KOPT-K1 (cell line): ENCODE data around the gene TIMP3.

Source experiments
- H3K27ac ChIP-seq: fragments of 200-600 bp; sonication (generic); 2 replicates; pipeline ENCODE4 v1.5.1; 2016; ENCODE audit warnings: antibody characterized with exemption, mild to moderate bottlenecking, low read depth, low read length; ENCODE audit not compliant: poor library complexity, severe bottlenecking
- H3K36me3 ChIP-seq: fragments of 200-600 bp; sonication (generic); 2 replicates; pipeline ENCODE4 v1.5.1; 2017; ENCODE audit warnings: antibody characterized with exemption, mild to moderate bottlenecking, low read length, moderate library complexity; ENCODE audit not compliant: insufficient read depth
- H3K9me3 ChIP-seq: fragments of 200-600 bp; sonication (generic); 2 replicates; pipeline ENCODE4 v1.5.1; 2017; ENCODE audit warnings: antibody characterized with exemption, low read length, mild to moderate bottlenecking; ENCODE audit not compliant: insufficient read depth, poor library complexity, severe bottlenecking

Gene TIMP3

DNA sequence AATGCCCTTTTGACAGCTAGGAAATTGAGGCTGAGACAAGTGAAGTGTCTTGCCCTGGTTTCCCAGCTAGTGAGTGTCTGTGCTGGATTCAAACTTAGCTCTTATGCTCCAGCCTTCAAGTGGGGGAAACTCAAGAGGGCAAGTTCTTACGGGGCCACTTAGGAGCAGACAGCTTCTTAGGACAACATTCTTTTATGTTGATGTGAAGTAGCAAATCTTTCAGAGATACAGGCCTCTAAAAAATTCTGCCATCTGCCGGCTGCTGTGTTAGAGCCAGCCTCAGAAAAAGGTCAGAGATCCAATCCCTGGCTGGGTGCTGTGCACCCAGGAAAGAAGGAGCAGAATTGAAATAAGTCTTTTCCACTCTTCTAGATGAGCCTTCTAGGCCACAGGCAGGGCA is 26.6 kb downstream of the TIMP3 start:
- no peaks in the 10 kb centered on the region for H3K36me3 ChIP-seq
- H3K9me3 ChIP-seq = no peaks in the 10 kb centered on the region
- H3K27ac ChIP-seq = no peak overlapping the region

DNA sequence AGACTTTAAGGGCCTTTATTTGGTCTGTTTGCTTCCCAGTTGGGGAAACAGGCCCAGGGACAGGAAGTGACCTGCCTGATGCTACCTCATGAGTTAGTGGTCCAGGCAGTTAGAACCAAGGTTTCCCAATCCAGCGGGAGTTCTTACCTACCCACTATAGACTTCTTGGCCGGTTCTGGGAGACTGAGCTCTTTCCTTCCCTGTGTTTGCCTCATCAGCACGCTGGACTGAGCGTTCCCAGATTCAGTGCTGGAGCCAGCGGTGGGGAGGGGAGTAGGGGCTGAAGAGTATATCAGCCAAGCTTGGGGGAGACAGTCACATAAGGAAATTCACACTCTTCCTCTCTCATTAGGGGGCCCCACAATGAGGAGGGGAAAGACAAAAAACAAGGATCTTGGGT is 27.1 kb downstream of the TIMP3 start:
- H3K36me3 ChIP-seq = no peaks in the 10 kb centered on the region
- H3K9me3 ChIP-seq = no peaks in the 10 kb centered on the region
- no peak overlapping the region for H3K27ac ChIP-seq

DNA sequence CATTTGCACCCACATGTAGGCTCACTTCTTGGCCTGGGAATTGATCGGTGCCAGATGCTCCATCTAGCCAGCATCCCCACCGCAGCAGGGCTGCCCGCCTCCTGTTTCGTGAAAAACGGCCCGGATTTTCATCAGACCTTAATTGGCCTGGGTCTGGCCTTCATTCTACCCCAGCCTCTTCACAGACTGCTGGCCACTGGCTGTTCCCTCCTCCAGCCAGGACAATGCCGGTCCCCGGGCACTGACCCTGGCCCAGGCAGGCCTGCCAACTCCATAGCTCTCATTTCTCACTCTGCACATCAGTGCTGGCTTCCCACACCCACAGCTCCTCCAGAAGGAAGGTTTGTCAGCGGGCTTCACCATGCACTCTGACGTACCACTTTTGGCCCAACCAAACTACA is 27.9 kb downstream of the TIMP3 start:
- no peaks in the 10 kb centered on the region for H3K9me3 ChIP-seq
- no peaks in the 10 kb centered on the region for H3K36me3 ChIP-seq
- H3K27ac ChIP-seq = no peak overlapping the region

DNA sequence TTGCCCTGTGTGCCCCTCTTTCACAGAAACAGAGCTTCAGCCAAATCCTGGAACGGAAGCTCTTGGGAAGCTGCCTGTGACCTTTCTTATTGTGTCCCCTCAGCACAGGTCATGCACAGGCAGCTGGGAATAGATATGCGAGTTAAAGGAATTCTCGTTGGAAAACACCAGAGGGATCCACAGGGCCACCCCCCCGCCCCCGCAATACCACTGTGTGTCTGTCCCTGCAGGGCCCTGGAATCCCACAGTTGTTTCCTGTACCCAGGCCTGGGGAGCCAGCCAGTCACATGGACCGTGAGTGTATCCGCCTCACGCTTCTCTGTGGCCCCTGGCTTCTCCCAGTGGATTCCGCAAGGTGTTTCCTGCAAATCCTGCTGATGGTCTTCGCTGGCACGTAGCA is 29.0 kb downstream of the TIMP3 start:
- H3K36me3 ChIP-seq = no peaks in the 10 kb centered on the region
- H3K9me3 ChIP-seq = no peaks in the 10 kb centered on the region
- no peak overlapping the region for H3K27ac ChIP-seq

DNA sequence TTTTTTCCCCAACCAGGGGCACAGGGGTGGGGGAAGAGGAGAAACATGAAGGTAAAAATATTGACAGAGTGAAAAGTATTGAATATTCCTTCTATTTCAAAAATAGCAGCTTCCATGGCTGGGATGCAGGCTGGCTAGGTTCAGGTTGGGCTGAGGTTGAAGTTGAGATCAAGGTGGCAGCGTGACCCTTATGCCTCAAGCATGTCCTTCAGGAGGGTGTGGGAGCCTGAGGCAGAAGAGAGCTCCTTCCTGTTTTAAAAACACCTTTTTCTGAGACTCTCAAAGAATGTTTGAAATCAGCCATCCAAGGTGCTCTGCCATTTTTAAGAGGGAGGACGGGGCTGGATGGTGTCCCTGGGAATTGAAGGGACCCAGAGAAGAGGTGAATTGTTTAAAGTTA is 29.5 kb downstream of the TIMP3 start:
- H3K27ac ChIP-seq = no peak overlapping the region
- H3K36me3 ChIP-seq = no peaks in the 10 kb centered on the region
- H3K9me3 ChIP-seq = no peaks in the 10 kb centered on the region

DNA sequence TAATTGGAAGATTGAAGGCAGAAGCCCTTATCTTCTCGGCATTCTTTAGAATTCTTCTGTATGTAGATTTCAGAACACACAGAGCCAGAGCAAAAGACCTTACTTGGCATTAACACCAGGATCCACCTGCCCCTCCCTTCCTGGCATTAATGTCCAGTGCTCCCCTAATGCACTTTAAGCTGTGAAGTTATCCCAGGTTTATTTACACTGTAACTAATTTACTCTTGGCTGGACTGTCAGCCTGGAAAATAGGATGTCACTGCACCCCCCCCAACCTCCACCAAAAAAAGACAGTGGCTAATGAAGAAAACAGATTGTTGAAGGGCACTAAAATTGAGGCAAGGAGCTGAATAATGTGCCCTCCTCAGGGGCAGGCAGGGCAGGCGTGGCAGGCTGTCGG is 30.1 kb downstream of the TIMP3 start:
- Histone ChIP-seq H3K36me3 (no peaks in the 10 kb centered on the region), H3K9me3 (no peaks in the 10 kb centered on the region), H3K27ac (no peak overlapping the region)

DNA sequence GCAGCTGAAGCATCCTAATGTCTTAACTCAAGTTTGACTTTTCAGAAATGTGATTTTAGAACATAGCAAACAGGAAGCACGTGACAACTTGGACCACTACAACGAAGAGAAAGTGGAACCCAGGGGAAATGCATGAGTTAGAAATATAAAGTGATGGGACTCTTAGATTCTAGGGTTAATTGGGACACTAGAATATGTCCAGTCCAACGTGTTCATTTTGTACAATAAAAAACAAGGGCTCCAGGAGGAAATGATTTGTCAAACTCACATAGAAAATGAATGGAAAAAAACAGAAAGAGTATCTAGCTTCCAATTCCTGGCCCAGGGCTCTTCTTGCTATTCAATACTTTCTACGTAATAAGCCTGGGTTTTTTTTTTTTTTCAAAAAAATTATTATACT is 30.7 kb downstream of the TIMP3 start:
- Histone ChIP-seq H3K9me3 (no peaks in the 10 kb centered on the region), H3K27ac (no peak overlapping the region), H3K36me3 (no peaks in the 10 kb centered on the region)

DNA sequence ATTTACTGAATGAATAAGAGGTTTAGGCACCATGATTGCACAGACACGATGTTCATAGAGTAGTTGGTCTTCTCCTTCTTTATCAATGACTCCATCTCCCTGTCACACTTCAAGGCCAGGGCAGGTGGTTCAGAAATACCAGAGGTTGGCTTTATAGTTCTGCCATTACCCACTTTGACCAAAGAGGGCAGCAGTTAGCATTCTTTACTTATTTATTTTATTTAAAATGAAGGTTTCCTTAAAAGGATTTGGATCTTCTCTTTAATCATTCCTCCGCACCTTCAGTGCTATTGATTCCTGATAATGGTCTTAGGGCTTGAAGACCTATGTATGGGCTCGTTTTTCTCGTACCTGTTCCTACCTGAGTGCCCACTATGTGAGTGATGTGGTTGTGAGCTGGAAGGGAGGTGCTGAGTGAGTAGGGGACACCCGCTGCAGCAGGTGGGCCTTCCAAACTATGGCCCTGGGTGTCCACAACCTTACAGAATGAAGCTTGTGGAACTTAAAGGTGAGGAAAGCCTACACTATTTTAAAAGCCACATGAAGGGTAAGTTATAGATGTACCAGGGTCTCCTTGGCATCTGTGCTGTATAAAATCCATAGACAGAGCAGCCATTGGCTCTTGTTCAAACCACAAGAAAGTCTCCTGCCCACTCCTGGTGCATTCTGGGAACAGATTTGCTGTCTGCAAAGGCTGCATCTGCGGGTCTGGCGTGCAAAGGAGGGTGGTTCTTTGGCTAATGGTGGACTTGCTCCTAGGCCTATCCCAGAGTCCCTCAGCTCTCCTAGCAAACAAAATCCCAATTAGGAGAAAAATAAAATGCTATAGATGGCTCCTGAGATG is 35.0 kb downstream of the TIMP3 start:
- no peaks in the 10 kb centered on the region for H3K36me3 ChIP-seq
- no peak overlapping the region for H3K27ac ChIP-seq
- H3K9me3 ChIP-seq = no peaks in the 10 kb centered on the region

DNA sequence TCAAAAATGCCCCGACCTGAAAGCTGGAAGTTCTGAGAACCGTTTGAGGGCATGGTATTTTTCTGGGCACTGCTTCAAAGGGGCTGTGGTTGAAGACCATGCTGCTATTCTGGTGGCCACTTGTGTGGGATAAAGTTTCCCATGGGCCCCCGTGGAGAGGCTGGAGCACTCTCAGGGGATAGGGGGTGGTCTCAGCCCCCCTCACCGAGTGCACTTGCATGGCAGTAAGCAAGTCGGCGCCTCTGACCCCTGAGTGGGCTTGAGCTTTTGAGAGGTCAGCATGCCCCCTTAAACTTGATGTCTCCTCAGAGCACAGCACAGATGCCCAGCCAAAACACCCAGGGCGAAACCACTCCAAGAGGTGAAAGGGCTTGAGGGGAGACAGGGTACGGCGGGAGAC is 35.6 kb downstream of the TIMP3 start:
- Histone ChIP-seq H3K27ac (no peak overlapping the region), H3K9me3 (no peaks in the 10 kb centered on the region), H3K36me3 (no peaks in the 10 kb centered on the region)

DNA sequence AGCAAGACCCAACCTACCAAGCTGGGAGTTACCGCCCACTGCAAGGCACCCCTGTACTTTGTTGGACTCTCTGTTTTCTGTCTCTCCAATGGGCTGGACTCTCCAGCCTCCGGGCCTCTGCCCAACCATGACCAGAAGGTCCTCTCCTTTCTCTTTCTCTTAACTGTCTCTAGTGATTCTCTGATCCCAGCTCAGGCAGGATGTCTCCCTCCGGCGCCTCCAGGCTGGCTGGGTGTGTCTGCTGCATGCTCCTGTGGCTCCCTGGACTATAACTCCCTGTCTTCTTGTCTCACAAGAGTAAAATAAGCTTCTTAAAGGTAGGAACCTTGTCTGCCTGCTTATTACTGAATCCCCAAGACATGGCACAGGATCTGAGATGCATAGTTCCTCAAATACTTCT is 36.3 kb downstream of the TIMP3 start:
- H3K9me3 ChIP-seq = no peaks in the 10 kb centered on the region
- H3K36me3 ChIP-seq = no peaks in the 10 kb centered on the region
- no peak overlapping the region for H3K27ac ChIP-seq

DNA sequence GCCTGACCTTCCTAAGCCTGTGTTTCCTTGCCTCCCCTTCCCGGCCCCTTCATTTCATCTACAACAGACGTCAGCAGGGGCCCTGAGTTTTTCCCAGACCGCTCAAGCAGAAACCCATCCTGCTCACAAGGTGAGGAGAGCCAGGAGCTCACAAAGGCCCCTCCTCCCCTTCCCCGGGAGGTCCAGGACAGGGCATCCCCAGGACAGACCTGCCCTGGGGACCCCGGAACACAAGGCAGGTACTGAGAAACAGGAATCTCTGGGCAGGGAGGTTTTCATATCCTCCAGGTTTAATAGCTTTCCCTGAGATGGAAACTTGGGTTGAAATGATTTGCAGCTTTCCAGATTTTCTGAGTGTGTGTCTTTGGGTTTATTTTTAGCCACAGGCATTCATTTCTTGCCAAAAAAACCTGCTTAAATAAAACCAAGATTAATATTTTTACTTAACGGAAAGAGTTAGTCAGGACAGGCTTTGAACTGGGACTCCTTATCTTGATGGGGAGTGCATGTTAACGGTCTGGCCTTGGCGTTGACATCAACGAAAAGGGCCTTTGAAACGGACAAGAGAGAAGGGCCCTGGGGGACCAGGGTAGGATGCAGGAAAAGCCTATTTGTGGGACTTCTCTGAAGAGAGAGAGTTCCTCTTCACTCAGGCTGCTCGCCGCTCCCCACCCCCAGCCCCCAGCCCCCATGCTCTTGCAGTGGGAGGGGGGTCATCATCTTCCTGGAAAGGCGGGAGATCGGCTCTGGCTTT is 38.5 kb downstream of the TIMP3 start:
- Histone ChIP-seq H3K27ac (no peak overlapping the region), H3K36me3 (no peaks in the 10 kb centered on the region), H3K9me3 (no peaks in the 10 kb centered on the region)

DNA sequence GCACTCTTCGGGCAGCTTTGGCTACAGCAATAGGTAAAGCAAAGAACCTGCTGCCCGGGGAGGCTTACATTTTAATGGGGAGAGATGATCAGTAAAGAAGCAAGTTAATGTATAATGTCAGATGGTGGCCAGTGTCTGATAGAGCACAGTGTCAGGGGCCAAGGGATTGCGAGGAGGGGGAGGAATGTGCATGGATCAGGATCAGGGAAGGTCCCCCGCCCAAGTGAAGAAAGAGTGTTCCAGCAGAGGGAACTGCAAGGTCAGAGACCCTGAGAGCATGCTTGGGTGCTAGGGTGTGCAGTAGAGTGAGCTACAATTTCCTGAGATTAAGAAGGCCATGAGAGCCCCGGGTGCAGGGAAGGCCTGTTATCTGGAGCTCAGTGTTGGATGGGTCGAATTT is 39.7 kb downstream of the TIMP3 start:
- no peaks in the 10 kb centered on the region for H3K36me3 ChIP-seq
- no peaks in the 10 kb centered on the region for H3K9me3 ChIP-seq
- no peak overlapping the region for H3K27ac ChIP-seq

DNA sequence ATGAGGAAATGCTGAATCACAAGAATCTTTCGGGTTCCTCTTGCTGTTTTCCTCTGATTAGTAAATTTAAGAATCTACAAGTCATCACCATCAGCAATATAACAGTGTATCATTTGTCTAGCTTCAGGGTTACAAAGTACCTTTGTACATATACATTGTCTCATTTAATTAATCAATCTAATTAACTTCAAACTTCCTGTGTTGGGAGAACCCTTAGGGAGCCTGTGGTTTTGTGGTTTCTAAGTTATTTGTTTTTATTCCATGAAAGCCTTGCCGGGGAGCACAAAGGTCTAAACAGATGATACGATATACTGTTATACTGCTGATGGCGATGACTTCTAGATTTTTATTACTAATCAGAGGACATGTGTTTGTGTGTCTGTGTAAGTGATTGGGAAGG is 41.0 kb downstream of the TIMP3 start:
- no peaks in the 10 kb centered on the region for H3K9me3 ChIP-seq
- no peak overlapping the region for H3K27ac ChIP-seq
- H3K36me3 ChIP-seq = no peaks in the 10 kb centered on the region

DNA sequence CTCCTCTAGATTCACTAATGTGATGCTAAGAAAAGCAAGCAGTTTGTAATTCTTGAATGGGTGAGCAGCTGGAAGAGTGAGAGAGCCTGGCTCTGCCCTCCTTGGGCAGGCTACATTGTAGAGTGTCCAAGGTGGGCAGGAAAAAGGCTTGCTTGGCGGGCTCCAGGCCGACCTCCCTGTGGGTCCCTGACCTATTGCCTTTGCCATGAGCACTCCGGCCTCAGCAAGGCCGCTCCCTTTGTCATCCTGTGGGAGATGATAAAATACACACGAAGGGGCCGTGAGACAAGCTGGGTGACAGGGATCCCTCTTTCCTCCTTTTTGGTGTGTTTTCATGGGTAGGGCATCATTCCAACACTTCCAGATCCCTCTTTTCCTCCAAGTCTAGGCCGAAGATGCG is 41.8 kb downstream of the TIMP3 start:
- no peak overlapping the region for H3K27ac ChIP-seq
- no peaks in the 10 kb centered on the region for H3K9me3 ChIP-seq
- no peaks in the 10 kb centered on the region for H3K36me3 ChIP-seq

DNA sequence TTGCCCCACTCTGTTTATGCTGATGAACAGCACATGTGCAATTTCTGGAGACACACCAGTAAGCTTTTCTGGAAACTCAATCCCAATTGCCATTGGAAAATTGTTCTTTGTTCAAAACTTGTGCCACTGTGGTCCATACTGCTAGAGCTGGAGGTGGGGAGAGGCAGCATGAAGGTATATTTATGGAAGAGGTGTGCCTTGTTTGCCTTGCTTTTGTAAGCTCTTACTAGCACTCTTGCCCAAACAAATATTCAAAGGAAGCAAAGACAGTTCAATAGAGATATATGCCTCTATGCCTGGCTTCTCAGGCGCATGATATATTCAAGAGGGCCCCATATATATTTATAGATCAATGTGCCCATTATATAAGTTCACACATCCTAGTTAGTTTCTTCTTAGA is 42.7 kb downstream of the TIMP3 start:
- no peaks in the 10 kb centered on the region for H3K36me3 ChIP-seq
- H3K9me3 ChIP-seq = no peaks in the 10 kb centered on the region
- no peak overlapping the region for H3K27ac ChIP-seq
